ENCODE measurements around the gene SLCO1B1.

SLCO1B1 gene

DNA sequence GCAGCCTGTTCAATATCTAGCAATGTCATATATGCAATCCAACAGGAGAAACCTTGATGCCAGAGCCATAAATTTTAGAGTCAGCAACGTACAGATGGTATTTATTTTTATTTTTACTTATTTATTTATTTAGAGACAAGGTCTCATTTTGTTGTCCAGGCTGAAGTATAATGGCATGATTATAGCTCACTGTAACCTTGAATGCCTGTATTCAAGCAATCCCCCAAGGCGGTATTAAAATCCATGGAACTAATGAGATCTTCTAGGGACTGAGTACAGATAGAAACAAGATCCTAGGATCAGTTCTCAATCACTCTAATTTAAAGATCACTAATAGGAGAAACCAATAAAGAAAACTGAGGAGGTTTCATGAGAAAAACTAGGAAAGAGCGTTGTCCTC is 89.3 kb downstream of the SLCO1B1 start:
- DNase-seq (ENCODE audit: low spot score), result no peak

GRCh38 chr12:21221072-21221471 is 90.1 kb downstream of the SLCO1B1 start:
- no peak for DNase-seq (ENCODE audit: low spot score)

GRCh38 chr12:21221778-21222177 is 90.8 kb downstream of the SLCO1B1 start:
- DNase-seq (ENCODE audit: low spot score), result no peak

DNA sequence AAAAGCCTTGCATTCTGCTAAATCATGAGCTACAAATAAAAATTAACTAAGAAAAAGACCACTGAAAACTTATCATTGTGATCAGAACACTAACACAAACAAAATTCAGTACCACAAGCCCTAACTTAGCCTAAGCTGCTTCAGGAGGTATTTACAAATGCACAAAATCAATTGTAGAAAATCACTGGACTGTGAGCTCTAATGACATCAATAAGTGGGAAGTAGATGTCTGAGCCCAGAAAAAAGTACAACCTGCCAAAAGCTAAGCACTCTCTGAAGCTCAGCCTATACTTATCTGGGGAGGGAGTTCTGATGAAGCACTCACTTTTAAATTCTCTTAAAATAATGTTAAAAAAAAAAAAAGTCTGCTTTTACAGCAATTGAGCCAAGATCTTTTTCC is 92.9 kb downstream of the SLCO1B1 start:
- DNase-seq (ENCODE audit: low spot score), result no peak

DNA sequence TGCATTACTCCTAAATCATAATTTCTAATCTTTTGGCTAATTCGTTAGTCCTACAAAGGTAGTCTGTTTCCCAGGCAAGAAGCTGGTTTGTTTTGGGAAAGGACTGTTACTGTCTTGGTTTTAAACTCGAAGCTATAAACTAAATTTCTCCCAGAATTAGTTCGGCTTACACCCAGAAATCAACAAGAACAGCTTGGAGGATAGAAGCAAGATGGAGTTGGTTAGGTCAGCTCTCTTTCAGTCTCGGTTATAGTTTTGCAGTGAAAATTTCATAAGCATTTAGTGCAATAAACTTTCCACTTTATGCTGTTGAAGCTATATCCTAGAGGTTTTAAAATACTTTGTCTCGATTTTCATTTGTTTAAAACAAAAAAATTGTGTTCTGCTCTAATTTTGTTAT is 103.4 kb downstream of the SLCO1B1 start:
- DNase-seq (ENCODE audit: low spot score), result no peak

DNA sequence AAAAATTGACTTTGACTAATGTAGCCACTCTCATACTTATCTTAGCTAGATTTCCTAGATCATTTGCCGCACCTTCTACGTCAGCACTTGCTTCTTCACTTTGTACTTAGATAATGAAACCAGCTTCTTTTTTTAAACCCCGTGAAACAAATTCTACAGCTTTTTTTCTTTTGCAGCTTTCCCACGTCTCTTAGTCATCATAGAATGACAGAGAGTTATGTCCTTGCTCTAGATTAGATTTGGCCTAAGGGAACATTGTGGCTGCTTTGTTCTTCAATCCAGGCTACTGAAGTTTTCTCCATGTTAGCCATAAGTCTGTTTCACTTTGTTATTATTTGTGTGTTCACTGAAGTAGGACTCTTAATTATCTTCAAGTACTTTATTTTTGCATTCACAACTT is 108.9 kb downstream of the SLCO1B1 start:
- no peak for DNase-seq (ENCODE audit: low spot score)

DNA sequence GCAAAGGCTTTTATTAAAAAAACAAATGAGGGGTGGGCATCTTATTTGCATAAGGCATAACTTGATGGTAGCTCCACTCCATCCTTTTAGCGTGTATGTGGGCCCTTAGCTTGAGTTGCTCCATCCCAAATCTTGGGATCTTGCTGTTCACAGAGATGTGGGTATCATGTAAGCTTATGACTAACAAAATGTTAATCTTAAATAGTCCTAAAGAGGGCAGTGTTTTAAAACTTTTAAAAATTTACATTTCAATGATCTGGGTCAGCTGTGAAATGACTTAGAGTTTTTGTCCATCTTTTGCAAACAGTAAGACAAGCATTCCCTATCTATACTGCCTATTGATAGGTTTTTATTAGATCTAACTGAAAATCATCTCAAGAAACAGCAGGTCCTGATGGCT is 117.7 kb downstream of the SLCO1B1 start:
- no peak for DNase-seq (ENCODE audit: low spot score)

DNA sequence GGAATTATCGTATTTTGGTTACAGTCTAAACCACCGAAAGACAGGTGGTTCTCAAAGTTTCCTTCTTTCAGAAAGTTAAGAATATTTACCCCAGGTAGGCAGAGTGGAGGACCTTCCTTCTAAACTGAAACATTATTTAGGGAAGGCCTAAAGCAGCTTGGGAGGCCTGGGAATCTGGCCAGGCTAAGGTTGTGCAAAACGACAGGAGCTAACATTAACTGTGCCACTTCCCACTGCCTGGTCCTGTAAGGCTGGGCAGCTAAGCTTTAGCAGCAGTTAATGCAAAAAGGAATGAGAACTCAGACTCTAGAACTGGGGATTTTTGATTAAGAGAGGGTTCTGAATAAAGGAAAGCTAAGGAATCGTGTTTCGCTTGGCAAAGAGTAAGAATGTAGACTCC is 121.1 kb downstream of the SLCO1B1 start:
- DNase-seq (ENCODE audit: low spot score), result no peak

DNA sequence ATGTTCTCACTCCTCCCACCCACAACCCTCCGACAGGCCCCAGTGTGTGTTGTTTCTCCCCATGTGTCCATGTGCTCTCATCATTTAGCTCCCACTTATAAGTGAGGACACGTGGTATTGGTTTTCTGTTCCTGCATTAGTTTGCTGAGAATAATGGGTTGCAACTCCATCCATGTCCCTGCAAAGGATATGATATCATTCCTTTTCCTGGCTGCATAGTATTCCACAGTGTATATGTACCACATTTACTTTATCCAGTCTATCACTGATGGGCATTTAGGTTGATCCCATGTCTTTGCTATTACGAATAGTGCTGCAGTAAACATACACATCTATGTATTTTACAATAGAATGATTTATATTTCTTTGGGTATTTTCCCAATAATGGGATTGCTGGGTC is 126.2 kb downstream of the SLCO1B1 start:
- no peak for DNase-seq (ENCODE audit: low spot score)

DNA sequence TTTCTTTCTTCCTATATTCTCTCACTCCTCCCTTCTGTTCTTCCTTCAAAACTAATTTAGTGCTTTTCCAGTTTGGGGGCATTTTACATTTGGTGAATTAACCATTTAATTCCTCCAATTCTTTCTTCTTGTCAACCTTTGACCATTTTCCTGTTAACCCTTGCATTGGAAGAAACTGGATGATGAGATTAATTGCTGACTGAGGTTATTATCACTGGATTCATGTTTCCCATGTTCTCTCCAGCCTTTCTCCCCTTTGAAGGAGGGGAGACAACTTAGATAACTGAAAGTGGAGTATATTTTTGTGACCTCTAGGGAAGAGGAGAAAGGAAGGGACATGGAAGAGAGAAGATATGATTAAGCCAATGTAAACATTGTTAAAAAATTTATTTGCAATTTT is 133.2 kb downstream of the SLCO1B1 start:
- DNase-seq (ENCODE audit: low spot score), result no peak

DNA sequence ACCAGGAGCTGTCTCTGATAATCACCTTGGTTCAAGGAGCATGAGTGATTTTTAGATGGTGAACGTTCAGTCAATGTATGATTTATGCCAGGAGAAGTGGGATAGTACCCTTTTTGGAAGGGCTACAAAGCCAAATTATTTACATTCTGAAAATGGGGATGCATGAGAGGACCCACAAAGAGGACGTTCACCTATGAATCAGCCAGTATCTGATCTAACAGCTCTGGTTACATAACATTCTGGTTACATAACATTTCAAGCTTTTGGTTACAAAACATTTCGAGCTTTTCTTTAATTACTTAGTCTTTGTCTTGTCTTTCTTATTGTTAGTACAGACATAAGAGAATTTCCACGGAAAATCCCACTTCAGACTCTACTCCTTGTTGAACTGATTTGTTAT is 134.9 kb downstream of the SLCO1B1 start:
- no peak for DNase-seq (ENCODE audit: low spot score)

DNA sequence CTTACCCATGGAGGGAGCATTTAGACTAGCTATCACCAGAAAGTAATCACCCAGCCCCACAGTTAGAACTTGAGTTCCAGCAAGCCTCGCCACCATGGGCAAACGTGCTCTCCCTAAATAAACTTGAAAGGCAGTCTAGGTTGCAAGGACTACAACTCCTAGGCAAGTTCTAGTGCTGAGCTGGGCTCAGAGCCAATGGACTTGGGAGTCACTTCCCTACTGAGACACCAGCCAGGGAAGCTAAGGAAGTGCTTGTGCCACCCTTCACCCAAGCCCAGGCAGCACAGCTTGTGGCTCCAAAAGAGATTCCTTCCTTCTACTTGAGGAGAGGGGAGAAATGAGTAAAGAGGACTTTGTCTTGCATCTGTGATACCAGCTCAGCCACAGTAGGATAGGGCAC is 145.8 kb downstream of the SLCO1B1 start:
- no peak for DNase-seq (ENCODE audit: low spot score)
